Breast epithelium (tissue), 3 donors: ENCODE results near the gene FBXL13.

Experiments used
- CTCF ChIP-seq, 3 donors: fragments of 450-650 bp; IDR thresholded peaks; one replicate each; pipeline ENCODE4 v1.5.1; 2016 to 2017; ENCODE audit warnings: antibody characterized with exemption in 3 of 3, mild to moderate bottlenecking in 3 of 3, moderate library complexity in 3 of 3
- POLR2A ChIP-seq: fragments of 450-650 bp; IDR thresholded peaks from one replicate; pipeline ENCODE4 v1.6.1; 2016; ENCODE audit warnings: antibody characterized with exemption, mild to moderate bottlenecking, moderate library complexity
- POLR2AphosphoS5 ChIP-seq, 3 donors: sonication (generic); formaldehyde crosslinking; IDR thresholded peaks; one replicate each; pipeline ENCODE4 v1.6.1; 2017; ENCODE audit warnings: antibody characterized with exemption in 3 of 3

GRCh38 chr7:102944241-102944640, 130.4 kb downstream of the FBXL13 start:
- no peak for TF ChIP-seq CTCF (IDR thresholded peaks at IDR 0.05)
- TF ChIP-seq POLR2A, result no peak
- no peak for TF ChIP-seq POLR2AphosphoS5 (IDR thresholded peaks at IDR 0.05)
